ENCODE measurements around the gene RNF123.

GRCh38 chr3:49751501-49751900 lies 62.1 kb downstream of the RNF123 start:
- no peak for TF ChIP-seq CTCF (IDR thresholded peaks at IDR 0.05)
- no peak for TF ChIP-seq EZH2 (IDR thresholded peaks at IDR 0.05; ENCODE audit: borderline replicate concordance, insufficient read depth, low read depth, low read length, poor library complexity, severe bottlenecking)
